Tibial nerve (tissue), 4 donors: ENCODE data around the gene DNAJC13.

Source experiments
- EP300 ChIP-seq, 2 donors: sonication (generic); formaldehyde crosslinking; IDR thresholded peaks; one replicate each; pipeline ENCODE4 v1.6.1; 2017; ENCODE audit warnings: antibody characterized with exemption in 2 of 2, mild to moderate bottlenecking in 1 of 2
- POLR2A ChIP-seq, 2 donors: fragments of 450-650 bp; IDR thresholded peaks; one replicate each; pipeline ENCODE4 v1.6.1; 2017; ENCODE audit warnings: antibody characterized with exemption in 2 of 2, mild to moderate bottlenecking in 2 of 2, moderate library complexity in 2 of 2
- TF ChIP-seq, protein P1 (sequence below), 5 experiments: fragments of 200-600 bp in 3 of 5; fragments of 450-650 bp in 2 of 5; sonication (generic) in 3 of 5; IDR thresholded peaks; one replicate each; pipeline ENCODE4 v1.5.1; 2016 to 2019; ENCODE audit warnings: antibody characterized with exemption in 5 of 5, mild to moderate bottlenecking in 3 of 5, moderate library complexity in 2 of 5

DNA sequence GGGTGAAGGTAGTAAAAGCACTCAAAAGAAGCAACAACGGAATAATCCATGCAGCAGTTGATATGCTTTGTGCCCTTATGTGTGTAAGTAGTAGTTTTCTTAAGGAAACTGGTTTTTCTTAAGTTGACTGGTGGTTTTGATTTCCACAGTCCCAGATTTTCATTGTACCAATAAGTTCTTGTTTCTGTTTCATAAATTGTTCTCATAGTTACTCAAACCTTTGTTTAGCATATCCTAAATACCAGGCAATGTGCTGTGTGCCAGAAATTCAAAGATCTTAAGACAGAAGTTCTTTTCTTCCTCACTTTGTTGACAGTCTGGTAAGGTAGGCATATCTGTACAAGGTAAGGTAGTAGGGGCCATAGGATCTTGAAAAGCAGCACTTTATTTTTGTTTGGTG is 40.0 kb downstream of the DNAJC13 start:
- TF ChIP-seq, protein P1, sequence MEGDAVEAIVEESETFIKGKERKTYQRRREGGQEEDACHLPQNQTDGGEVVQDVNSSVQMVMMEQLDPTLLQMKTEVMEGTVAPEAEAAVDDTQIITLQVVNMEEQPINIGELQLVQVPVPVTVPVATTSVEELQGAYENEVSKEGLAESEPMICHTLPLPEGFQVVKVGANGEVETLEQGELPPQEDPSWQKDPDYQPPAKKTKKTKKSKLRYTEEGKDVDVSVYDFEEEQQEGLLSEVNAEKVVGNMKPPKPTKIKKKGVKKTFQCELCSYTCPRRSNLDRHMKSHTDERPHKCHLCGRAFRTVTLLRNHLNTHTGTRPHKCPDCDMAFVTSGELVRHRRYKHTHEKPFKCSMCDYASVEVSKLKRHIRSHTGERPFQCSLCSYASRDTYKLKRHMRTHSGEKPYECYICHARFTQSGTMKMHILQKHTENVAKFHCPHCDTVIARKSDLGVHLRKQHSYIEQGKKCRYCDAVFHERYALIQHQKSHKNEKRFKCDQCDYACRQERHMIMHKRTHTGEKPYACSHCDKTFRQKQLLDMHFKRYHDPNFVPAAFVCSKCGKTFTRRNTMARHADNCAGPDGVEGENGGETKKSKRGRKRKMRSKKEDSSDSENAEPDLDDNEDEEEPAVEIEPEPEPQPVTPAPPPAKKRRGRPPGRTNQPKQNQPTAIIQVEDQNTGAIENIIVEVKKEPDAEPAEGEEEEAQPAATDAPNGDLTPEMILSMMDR (IDR thresholded peaks at IDR 0.05), result no peak
- no peak for TF ChIP-seq POLR2A (IDR thresholded peaks at IDR 0.05)
- no peak for TF ChIP-seq EP300 (IDR thresholded peaks at IDR 0.05)
